Measurements from ENCODE around the gene ABCD3. TPM values are rescaled to one million over a fixed set of nuclear protein-coding genes. Genes with fewer than 3 reads are reported as not detected.

ABCD3 gene
- total and polyA plus RNA-seq, 2 of the 13 experiments (the other 11 are each of a cell fraction or from before 2014, with no cell fraction given), result 27.5 to 166 TPM

DNA sequence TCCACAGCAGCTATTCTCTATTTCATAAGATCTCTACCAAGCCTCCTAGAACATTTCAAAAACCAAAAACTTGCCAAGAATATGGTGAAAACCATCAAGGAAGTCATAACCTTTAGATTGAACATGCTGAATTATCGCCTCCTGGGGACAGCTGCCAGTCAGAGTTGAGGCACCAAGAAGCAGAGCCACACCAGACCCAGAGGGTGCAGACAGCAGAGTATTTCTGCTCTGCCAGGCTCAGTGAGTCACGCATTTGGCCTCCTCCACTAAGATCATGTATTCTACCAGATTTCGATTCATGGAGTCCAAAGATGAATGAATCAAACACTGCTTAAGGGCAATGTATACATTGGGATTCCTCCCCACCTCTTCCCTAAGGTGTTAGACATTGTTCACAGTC is 121.3 kb downstream of the ABCD3 start:
- Histone ChIP-seq H3K4me1 (ENCODE audit: insufficient read depth, low read length) (peaks cover 81% of the 10 kb centered on the region), H4K20me1 (ENCODE audit: insufficient read depth, low read length) (no peaks in the 10 kb centered on the region), H3K4me2 (ENCODE audit: low read depth, low read length) (peak overlapping the region; percentile 84), H2AFZ (ENCODE audit: low read length) (no peak overlapping the region), H3K9me3 (ENCODE audit: low read length) (no peaks in the 10 kb centered on the region), H3K27me3 (ENCODE audit: control insufficient read depth in 1 of 2, insufficient read depth in 2 of 2, low read length in 2 of 2) (no peaks in the 10 kb centered on the region), H3K79me2 (ENCODE audit: insufficient read depth, low read length) (peaks cover 4% of the 10 kb centered on the region), H3K4me3 (replicated peaks in 1 of 3; ENCODE audit: insufficient read depth in 1 of 3, low read depth in 2 of 3, low read length in 3 of 3) (no peak overlapping the region), H3K27ac (ENCODE audit: extremely low read length, insufficient read depth, low read length) (no peak overlapping the region), H3K9ac (ENCODE audit: insufficient read depth, low read depth, low read length) (no peak overlapping the region), H3K36me3 (replicated peaks in 1 of 2; ENCODE audit: control insufficient read depth in 1 of 2, insufficient read depth in 2 of 2, low read length in 2 of 2) (peaks cover 0 to 11% of the 10 kb centered on the region in 2 experiments; a peak in 3 of 5 replicates)
- POLR2A ChIA-PET, result no interaction called here
- WGBS (ENCODE audit: low lambda C conversion rate), result 87% methylated on average over 3 of the region's 3 CpGs
- intact Hi-C loops (cut with micrococcal nuclease; ENCODE audit: unreplicated experiment) (no loop called here), in situ Hi-C loops (cut with HindIII; ENCODE audit: extremely low pct_ligation_motif_present, low pct_unique_long_range_greater_than_20kb) (loop anchor here (25.0 kb wide), 1 partner anchor 498 kb away; no protein-coding TSS in a partner anchor)
- BruUV-seq (replicated peaks), result no TSS peak
- TF ChIP-seq TBX2 (CRISPR knock-in tag; IDR thresholded peaks at IDR 0.05; ENCODE audit: borderline replicate concordance) (no peak), HIVEP1 (CRISPR knock-in tag; IDR thresholded peaks at IDR 0.05) (no peak), GMEB1 (CRISPR knock-in tag; IDR thresholded peaks at IDR 0.05; ENCODE audit: borderline replicate concordance) (no peak), KDM3A (CRISPR knock-in tag; IDR thresholded peaks at IDR 0.05; ENCODE audit: low read depth) (no peak), CBX5 (CRISPR knock-in tag; IDR thresholded peaks at IDR 0.05; ENCODE audit: borderline replicate concordance) (no peak), BORCS8-MEF2B (CRISPR knock-in tag; IDR thresholded peaks at IDR 0.05) (no peak), ZBTB46 (CRISPR knock-in tag; IDR thresholded peaks at IDR 0.05; ENCODE audit: borderline replicate concordance) (no peak), TP53 (CRISPR knock-in tag; conservative IDR thresholded peaks at IDR 0.05) (no peak), NFE2L1 (CRISPR knock-in tag; IDR thresholded peaks at IDR 0.05; ENCODE audit: borderline replicate concordance) (no peak), CSRNP2 (CRISPR knock-in tag; conservative IDR thresholded peaks at IDR 0.05; ENCODE audit: low read depth) (no peak), KAT2B (IDR thresholded peaks at IDR 0.05; ENCODE audit: borderline replicate concordance, low read depth, low read length) (no peak), ZNF501 (CRISPR knock-in tag; IDR thresholded peaks at IDR 0.05) (no peak), SALL1 (CRISPR knock-in tag; IDR thresholded peaks at IDR 0.05) (no peak), ATF4 (CRISPR knock-in tag; IDR thresholded peaks at IDR 0.05) (no peak), ZKSCAN1 (IDR thresholded peaks at IDR 0.05; ENCODE audit: low read length) (no peak)
- ATAC-seq (no peak), FAIRE-seq (no peak), DNase-seq (ENCODE audit: low spot score) (no peak)
- CTCF ChIA-PET (ENCODE audit: low intra/inter-chr PET ratio, low total read pairs), result no interaction called here

All from HepG2 (cell line).